ENCODE data around the gene XRN2. TPM values are rescaled to one million over a fixed set of nuclear protein-coding genes. Genes with fewer than 3 reads are reported as not detected.

The XRN2 gene
- total and polyA plus RNA-seq, 4 donors = 20.9 to 40.3 (median 25.2) TPM

- Histone ChIP-seq H3K27me3 (ENCODE audit: control insufficient read depth in 4 of 4, insufficient read depth in 4 of 4, low read length in 3 of 4) (peaks cover 0 to 10% (median 2%) of the 10 kb centered on the region in 4 donors), H3K9me3 (ENCODE audit: control insufficient read depth in 4 of 4, low read length in 3 of 4) (no peaks in the 10 kb centered on the region), H3K4me3 (ENCODE audit: low read depth in 1 of 3, low read length in 3 of 3) (no peak overlapping the region), H3K9ac (ENCODE audit: low read depth in 1 of 2, low read length in 2 of 2) (no peak overlapping the region), H3K4me1 (ENCODE audit: control insufficient read depth in 4 of 4, insufficient read depth in 4 of 4, low read length in 3 of 4) (no peaks in the 10 kb centered on the region), H3K36me3 (ENCODE audit: control insufficient read depth in 4 of 4, insufficient read depth in 3 of 4, low read depth in 1 of 4, low read length in 3 of 4) (no peaks in the 10 kb centered on the region), H3K27ac (ENCODE audit: low read depth in 1 of 2, low read length in 2 of 2) (no peak overlapping the region)
- no peak for DNase-seq (ENCODE audit: low spot score)
- no peak for TF ChIP-seq EGR1 (IDR thresholded peaks at IDR 0.05; ENCODE audit: low read depth in 2 of 2)
- no peak for TF ChIP-seq TAF1 (conservative IDR thresholded peaks at IDR 0.05)
- TF ChIP-seq, protein P1, sequence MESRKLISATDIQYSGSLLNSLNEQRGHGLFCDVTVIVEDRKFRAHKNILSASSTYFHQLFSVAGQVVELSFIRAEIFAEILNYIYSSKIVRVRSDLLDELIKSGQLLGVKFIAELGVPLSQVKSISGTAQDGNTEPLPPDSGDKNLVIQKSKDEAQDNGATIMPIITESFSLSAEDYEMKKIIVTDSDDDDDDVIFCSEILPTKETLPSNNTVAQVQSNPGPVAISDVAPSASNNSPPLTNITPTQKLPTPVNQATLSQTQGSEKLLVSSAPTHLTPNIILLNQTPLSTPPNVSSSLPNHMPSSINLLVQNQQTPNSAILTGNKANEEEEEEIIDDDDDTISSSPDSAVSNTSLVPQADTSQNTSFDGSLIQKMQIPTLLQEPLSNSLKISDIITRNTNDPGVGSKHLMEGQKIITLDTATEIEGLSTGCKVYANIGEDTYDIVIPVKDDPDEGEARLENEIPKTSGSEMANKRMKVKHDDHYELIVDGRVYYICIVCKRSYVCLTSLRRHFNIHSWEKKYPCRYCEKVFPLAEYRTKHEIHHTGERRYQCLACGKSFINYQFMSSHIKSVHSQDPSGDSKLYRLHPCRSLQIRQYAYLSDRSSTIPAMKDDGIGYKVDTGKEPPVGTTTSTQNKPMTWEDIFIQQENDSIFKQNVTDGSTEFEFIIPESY (IDR thresholded peaks at IDR 0.05) = no peak
- TF ChIP-seq MAX (IDR thresholded peaks at IDR 0.05) = no peak
- TF ChIP-seq GABPA (IDR thresholded peaks at IDR 0.05 in 1 of 2, conservative IDR thresholded peaks at IDR 0.05 in 1 of 2) = no peak
- TF ChIP-seq YY1 (IDR thresholded peaks at IDR 0.05) = no peak
- no peak for TF ChIP-seq HNF4A (conservative IDR thresholded peaks at IDR 0.05)
- TF ChIP-seq RAD21 (IDR thresholded peaks at IDR 0.05) = no peak
- no peak for TF ChIP-seq FOXA2 (IDR thresholded peaks at IDR 0.05)
- no peak for TF ChIP-seq SP1 (IDR thresholded peaks at IDR 0.05)
- TF ChIP-seq HNF4G (IDR thresholded peaks at IDR 0.05) = no peak
- TF ChIP-seq CTCF (IDR thresholded peaks at IDR 0.05; ENCODE audit: low read depth, low read length, missing input control) = no peak
- TF ChIP-seq RXRA (IDR thresholded peaks at IDR 0.05) = no peak
- no peak for TF ChIP-seq ATF3 (IDR thresholded peaks at IDR 0.05)
- TF ChIP-seq REST (IDR thresholded peaks at IDR 0.05) = no peak
- no peak for TF ChIP-seq JUND (IDR thresholded peaks at IDR 0.05)
- TF ChIP-seq FOXA1 (IDR thresholded peaks at IDR 0.05) = no peak
- TF ChIP-seq NR2F2 (IDR thresholded peaks at IDR 0.05) = no peak
- 89% methylated on average over 1 of the region's 1 CpG for WGBS
Observed at GRCh38 chr20:21437248-21437647, 134.1 kb downstream of the XRN2 start.

All from liver (tissue), 9 donors.